Endothelial cell of hepatic sinusoid (primary cell): ENCODE results near the gene RNF43.

Source experiments
- in situ Hi-C: cut with HindIII; loops from 2 replicates; pipeline ENCODE4 v1.10.0; 2017; ENCODE audit warnings: low sequenced_read_pairs

The RNF43 gene

DNA sequence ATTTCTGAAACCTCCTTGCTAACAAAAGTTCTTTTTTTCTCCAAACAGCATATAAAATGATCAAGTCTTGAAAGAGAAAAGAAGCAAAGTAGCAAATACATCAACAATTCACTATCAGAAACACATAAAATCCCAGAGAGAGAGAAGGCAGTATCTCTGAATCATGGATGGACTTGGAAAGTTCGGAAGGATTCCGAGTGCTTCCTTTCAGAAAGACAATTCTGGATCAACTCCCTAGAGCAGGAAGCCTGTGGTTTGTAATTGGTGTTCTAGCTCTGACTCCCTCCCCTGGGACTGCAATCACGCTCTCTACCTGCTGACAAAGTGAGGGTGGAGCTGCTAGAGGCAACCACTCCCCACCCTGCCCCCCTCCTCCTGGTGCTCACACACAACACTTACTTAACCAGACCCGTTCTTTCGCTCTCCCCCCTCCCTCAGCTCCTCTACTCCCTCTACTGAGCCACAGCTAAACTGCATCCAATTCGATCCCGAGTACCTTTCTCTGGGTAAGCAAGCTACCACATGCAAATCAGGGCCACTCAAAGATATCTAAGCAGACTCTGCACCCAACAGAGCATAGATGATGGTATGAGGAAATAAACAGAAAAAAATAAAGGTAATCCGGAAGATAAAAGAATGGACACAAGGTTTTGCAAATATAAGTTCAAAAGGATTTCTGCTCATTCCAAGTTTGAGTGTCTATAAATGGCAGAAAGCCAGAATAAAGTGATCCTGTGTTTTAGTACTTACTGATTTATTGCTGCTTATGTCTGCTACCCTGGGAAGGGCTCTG is at the start of gene RNF43:
Gene RNF43 (minus strand): TSS at position 235 of the 793 bp plus-strand sequence. CDS start 1,957 bp downstream, outside the sequence.
- in situ Hi-C loops = no loop called here

DNA sequence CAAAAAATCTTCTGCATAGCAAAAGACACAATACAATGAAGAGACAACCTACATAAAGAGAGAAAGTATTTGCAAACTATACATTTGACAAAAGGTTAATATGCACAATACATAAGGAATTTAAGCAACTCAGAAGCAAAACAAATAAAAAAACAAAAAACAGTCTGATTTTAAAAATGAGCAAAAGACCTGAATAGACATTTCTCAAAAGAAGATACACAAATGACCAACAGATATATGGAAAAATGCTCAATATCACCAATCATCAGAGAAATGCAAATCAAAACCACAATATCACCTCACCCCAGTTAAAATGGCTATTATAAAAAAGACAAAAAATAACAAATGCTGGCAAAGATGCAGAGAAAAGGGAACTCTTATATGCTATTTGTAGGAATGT is 38.2 kb upstream of the RNF43 start:
- in situ Hi-C loops = no loop called here

- in situ Hi-C loops = no loop called here
Measured at GRCh38 chr17:58452738-58453137, 35.4 kb upstream of the RNF43 start.

DNA sequence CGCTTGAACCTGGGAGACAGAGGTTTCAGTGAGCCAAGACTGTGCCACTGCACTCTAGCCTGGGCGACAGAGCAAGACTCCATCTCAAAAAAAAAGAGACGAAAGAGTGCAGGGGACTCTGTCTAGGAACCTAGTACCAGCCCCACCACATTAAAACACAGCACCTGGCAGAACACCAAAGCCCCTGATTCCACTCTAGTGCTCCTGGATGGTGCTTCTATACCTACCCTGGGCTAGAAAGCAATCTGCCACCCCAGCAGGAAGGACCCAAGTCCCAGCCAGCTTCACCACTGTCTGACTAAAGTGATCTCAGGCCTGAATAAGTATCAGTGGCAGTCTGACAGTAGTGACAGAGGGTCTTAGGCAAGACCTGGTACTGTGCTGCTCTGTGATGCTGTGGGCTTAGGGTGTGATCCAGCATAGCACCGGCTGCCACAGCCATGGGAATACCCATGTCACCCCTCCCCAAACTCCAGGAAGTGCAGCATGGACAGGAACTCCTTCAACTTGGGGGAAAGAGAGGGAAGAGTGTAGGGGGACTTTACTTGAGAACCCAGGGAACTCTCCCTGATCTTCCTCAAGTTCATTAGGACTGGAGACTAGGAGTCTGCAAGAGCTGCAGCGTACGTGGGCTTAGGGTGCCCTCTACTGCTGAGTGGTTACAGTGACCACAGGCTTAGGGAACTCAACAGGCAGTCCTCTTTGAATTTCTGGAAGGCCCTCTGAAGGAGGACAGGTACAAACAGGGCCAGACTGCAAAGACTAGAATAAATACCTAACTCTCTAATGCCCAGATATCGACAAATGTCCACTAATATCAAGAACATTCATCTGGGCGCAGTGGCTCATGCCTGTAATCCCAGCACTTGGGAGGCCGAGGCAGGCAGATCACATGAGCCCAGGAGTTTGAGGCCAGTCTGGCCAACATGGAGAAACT is 30.0 kb upstream of the RNF43 start:
- in situ Hi-C loops = no loop called here

- in situ Hi-C loops = no loop called here
Measured at GRCh38 chr17:58446086-58446485, 28.8 kb upstream of the RNF43 start.

GRCh38 chr17:58436805-58437239 is 19.5 kb upstream of the RNF43 start:
- in situ Hi-C loops = no loop called here

GRCh38 chr17:58436245-58436644 is 18.9 kb upstream of the RNF43 start:
- in situ Hi-C loops = no loop called here

DNA sequence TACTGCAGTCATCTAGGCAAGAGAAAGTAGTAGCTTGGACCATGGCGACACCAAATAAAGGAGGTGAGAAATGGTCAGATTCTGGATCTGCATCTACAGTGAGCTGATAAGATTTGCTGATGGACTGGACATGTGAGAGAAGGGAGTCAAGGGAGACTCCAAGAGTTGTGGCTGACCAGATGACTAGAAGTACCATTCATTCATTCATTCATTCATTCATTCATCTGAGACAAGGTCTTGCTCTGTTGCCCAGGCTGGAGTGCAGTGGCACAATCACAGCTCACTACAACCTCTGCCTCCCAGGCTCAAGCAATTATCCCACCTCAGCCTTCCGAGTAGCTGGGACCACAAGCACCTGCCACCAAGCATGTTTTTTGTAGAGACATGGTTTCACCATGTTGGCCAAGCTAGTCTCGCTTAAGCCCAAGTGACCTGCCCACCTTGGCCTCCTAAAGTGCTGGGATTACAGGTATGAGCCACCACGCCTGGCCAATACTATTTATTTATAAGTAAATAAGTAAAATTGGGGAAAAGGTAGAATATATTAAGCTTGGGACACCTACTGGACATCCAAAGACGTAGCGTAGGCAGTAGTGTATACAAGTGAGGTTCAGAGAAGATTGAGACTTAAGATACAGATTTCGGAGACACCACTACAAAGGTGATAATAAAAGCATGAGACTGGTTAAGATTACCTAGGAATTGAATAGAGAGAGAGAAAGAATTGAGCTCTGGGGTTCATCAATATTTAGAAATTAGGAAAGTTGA is 15.7 kb upstream of the RNF43 start:
- in situ Hi-C loops = no loop called here

DNA sequence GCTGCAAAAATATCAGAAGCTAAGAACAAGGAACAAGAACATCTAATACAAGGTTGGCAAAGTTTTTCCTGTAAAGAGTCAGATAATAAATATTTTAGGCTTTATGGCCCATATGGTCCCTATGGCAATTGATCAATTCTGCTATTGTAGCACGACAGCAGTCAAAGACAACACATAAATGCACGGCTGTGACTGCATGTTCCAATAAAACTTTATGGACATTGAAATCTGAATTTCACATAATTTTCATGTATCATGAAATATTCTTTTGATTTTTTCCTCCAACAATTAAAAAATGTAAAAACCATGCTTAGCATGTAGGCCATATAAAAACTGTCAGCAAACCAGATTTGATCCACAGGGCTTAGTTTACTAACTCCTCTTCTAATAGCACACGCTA is 10.5 kb upstream of the RNF43 start:
- in situ Hi-C loops = no loop called here

DNA sequence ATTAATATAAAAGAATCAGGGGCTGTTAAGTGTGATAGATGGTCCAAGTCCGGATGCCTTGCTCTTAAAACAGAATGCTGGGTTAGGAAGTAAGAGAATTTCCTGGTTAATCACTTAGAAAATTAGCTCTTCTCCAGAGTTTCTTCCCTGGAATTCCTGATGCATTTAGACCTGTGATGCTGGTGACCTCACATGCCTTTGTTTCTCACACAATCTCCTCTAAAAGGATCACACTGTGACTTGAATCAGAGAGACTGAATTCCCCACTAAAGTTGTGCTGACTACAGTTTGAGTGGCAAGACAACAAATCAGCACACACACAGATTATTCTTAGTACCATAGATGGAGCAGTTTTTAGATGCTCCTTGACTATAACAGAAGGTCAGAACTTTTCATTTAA is 4.4 kb upstream of the RNF43 start:
- in situ Hi-C loops = no loop called here

- in situ Hi-C loops = no loop called here
Measured at GRCh38 chr17:58420827-58421226, 3.5 kb upstream of the RNF43 start.

GRCh38 chr17:58416937-58417299 is 416 bp downstream of the RNF43 start:
- in situ Hi-C loops = no loop called here

DNA sequence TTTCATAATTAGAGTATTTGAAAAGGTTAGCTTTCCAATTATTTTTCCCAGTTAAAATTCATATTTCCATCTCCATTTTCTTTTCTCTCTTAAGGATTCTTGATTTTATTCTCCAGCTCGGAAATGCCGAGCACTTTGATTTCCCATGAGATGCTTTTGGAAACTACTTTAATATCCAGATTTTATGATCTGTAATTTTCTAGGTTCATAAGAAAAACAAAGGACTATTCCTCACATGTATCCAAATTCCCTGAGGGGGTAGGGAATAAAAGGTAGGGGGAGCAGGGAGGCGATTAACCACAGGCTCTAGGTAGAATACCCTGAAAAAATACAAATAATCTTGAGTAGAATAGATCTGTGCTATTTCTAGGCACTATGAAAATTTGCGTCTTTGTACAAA is 938 bp downstream of the RNF43 start:
- in situ Hi-C loops = no loop called here

GRCh38 chr17:58415371-58416055 is 1.8 kb downstream of the RNF43 start:
- in situ Hi-C loops = no loop called here

DNA sequence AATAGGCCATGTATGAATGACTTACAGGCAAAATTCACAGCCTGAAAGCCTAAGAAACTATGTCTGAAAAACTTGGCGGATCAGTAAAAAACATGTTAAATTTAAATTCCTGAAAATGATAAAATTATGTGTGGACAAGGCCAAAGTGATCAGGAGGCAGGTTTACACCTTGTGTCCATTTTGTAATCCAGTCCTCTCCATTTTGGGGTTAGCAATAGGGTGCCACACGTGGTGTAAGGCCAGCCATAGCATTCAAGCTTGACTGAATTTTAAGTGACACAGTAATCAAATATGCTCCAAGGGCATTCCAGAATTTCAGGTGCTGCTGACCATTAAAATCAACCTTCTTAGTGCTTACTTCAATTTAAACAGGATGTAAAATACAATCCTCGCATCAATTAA is 2.7 kb downstream of the RNF43 start:
- in situ Hi-C loops = no loop called here

- in situ Hi-C loops = no loop called here
Measured at GRCh38 chr17:58413684-58414083, 3.6 kb downstream of the RNF43 start.

DNA sequence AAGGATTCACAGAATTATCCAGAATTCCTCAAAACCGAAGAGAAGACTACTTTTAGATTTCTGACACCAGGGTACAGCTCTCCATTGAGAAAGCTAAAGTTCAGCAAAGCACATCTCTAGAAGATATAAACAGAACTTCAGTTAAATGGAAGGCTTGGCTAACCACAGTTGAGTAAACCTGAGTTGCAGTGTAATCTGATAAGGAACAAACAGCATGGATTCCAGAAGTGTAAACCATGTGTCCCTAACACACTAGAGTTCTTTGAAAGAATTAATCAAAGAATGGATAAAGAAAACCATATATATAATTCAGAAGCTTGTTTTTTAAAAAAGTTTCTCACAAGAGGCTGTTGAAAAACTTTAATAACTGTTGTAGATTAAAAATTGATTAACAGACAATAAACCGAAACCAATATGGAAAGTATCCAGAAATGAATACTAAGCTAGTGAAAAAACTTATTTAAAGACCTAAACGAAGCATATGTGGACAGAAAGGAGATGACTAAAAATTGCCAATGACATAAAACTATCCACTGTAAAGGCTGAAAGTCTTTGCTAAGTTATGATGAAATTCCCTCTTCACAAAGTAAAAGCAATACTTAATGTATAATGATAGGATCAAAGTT is 4.3 kb downstream of the RNF43 start:
- in situ Hi-C loops = no loop called here

GRCh38 chr17:58412064-58412703 is 5.2 kb downstream of the RNF43 start:
- in situ Hi-C loops = no loop called here

GRCh38 chr17:58411408-58411894 is 5.9 kb downstream of the RNF43 start:
- in situ Hi-C loops = no loop called here
